ENCODE results near the gene GADL1.

The GADL1 gene

GRCh38 chr3:30752970-30753369 is 141.5 kb downstream of the GADL1 start:
- DNase-seq: no peak

- DNase-seq: no peak
Observed at GRCh38 chr3:30752491-30752890, 142.0 kb downstream of the GADL1 start.

DNA sequence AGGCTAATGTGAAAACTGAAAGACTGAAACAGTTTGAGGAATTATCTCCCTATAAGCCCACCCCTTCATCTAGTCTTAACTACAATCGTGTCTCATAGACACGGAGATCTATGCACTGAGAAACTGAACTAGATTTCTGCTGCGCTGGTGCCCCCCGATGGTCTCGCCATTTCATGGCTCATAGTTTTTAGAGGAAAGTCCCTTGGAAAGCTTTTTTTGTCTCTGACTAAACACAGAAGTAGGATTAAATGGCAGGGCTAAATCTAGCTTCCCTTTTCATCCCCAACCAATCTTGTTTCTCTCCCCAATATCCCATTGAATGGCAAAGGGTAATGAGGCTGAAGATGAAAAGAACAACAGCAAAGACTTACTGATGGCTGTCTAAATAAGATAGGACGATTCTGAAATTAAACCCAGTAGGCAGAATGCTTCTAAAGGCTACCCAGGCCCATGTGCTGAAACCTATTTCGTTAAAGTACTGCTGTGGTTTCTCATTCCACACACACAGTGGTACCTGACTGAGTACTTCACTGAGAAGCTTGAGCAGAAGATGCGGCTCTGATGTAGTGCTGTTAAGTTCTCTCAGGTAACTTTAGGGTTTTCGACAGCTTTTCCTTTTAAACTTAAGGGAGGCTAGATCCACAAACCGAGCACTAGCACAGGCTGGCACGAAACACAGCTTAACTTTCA is 142.7 kb downstream of the GADL1 start:
- DNase-seq: no peak

- no peak for DNase-seq
Observed at GRCh38 chr3:30750967-30751366, 143.5 kb downstream of the GADL1 start.

- DNase-seq: no peak
Observed at GRCh38 chr3:30749230-30749629, 145.2 kb downstream of the GADL1 start.

DNA sequence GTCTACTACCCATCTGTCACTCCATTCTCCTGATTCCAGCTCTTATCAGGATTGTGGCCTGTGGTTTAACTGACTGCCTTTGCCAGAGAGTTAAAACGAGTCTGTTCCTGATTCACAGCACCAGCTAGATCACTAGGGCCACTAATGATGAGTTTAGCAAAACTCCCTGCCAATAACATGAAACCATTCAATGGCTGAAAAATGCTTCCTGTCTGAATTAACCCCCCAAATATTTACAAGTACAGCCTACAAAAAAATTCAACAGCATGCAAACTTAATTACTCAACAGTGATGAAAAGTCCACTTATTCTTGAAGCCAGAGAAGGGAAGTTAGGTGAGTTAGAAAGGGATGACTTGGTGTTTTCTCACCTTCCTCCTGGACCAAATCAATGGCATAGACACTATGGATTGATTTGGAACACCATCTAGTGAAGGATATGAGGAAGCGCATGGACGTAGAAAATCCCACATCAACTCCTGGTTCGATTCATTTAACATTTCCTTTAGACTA is 146.6 kb downstream of the GADL1 start:
- DNase-seq: no peak

- DNase-seq: no peak
Observed at GRCh38 chr3:30743641-30744317, 150.7 kb downstream of the GADL1 start.

DNA sequence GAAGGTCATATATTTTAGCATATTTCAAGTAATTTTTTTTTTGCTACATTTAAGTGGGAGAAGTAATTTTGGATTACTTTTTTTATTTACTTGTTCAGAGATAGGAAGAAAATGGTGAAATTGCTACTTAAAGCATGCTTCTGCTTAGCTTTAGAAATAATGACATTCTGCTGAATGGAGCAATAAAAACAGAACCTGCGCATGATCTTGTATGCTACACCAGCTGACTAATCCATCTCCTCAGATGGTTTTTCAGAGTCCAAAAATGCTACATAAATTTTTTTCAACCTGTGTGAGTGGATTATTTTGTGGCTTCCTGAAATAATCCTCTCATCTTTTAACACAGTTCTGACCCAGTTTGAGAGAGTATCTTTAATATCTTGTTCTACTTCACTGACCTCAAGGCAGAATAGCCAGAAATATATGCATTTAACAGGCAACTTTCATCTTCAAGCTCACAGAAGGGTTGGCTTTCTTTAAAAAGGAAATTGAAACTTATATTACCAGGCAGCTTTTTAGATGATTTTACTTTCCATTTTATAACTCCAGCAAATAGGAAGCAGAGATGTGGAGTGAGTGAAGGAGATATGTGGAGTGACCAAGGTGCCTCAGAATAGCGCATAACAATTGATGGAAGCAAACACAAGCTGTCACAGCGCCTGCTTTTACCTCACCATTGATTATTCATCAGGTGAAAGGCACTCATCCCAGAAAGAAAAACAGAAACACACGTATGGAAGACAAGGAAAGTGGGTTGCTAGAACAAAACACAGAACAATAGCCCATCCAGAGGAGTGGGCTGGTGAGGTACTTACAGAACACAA is 151.5 kb downstream of the GADL1 start:
- no peak for DNase-seq

DNA sequence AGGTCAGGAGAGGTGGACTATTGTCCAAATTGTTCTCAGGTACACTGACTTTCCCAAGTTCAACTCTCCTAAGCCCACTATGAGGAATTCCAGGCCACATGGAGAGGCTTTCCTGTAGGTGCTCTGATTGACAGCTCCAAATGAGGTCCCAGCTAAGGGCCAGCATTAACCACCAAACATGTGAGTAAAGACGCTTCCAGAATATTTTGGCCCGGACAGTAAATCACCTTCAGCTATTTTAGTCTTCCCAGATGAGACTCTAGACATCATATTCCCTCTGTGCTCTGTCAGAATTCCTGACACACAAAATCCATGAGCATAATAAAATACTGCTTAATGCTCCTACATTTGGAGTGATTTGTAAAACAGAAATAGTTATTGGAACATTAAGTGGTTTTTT is 152.6 kb downstream of the GADL1 start:
- DNase-seq: no peak

GRCh38 chr3:30738605-30739004 is 155.9 kb downstream of the GADL1 start:
- DNase-seq: no peak

DNA sequence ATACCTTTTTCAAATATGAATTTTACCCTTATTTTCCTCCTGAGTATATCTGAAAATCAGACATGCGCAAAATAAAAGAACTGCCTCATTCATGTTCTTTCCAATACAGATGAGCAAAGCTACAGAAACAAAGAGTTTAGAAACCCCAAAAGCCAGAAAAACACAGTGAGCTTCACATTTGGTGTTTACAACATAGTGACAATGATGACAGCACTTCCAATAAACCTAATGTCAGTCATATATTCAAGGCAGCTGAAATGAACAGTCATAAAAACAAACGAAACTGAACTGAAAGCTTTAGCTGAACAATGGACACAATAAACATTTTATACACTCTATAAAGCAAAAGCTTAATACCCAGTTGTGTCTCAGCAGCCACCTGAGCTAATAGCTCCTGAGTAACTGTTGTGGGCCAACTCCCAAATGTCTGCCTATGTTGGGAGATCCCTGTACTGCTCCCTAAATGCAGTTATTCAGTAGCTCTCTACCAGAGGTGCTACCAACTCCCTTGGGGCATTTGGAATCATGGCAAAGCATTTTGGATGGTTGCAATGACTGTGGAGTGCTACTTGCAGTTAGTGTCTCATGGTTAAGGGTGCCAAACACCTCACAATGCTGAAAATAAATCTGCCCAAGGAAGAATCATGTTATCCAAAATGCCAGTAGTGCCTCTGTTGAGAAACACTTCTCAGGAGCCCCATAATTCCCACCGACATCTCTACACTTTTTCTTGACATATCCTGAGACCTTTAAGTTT is 156.5 kb downstream of the GADL1 start:
- no peak for DNase-seq

- no peak for DNase-seq
Observed at GRCh38 chr3:30733696-30734095, 160.8 kb downstream of the GADL1 start.

- DNase-seq: no peak
Observed at GRCh38 chr3:30733209-30733608, 161.3 kb downstream of the GADL1 start.

- DNase-seq: no peak
Observed at GRCh38 chr3:30730967-30731366, 163.5 kb downstream of the GADL1 start.

DNA sequence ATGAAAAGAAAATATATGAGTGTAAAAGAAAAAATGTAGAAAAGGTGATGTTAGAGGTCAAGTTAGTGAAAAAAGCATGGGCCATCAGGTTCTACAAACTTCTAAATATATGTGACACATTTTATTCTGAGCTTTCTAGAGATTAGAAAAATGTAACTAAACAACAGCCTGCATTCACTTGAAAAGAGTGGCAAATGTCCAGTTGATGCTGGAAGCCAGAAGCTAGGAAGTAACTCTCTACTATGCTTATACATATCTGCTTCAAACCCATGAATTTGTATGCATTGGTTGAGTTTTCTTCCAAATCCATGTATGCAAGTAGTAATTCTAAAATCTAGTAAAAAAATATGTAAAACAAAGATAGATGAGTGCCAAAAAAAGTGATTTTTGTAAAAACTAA is 164.5 kb downstream of the GADL1 start:
- no peak for DNase-seq

DNA sequence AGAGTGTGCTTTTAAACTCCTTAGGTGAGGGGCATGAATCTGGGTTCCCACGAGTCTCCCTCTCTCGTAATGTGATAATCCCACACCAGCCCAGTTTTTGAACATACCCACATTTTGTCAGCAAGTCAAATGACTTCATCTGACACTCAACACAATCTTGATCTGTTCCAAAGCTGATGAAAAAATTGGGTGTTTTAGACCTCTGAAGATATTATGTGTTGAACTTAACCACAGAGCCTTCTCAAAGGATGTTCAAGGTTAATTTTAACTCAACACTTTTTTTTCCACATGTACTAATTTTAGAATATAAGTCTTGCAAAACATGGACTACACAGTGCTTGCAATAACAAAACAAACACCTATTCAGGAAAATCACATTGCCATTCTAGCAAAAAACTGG is 164.9 kb downstream of the GADL1 start:
- no peak for DNase-seq

GRCh38 chr3:30728143-30728542 is 166.3 kb downstream of the GADL1 start:
- DNase-seq: no peak

DNA sequence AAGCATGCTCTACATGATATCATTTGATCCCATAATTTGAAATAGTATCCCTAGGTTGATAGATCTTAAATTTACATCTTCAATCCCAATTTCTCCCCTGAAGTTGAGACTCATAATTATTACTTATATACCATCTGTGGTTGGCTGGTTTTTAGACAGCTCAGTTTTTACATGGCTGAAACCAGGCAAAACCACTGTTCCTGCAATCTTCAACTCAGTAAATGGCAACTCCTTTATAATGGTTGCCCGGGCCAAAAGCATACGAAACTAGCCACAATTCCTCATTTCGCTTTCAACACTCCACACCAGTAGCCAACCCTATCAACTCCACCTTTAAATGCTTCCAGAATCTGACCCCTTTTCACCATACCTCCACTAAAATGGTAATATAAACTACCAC is 169.6 kb downstream of the GADL1 start:
- no peak for DNase-seq

DNA sequence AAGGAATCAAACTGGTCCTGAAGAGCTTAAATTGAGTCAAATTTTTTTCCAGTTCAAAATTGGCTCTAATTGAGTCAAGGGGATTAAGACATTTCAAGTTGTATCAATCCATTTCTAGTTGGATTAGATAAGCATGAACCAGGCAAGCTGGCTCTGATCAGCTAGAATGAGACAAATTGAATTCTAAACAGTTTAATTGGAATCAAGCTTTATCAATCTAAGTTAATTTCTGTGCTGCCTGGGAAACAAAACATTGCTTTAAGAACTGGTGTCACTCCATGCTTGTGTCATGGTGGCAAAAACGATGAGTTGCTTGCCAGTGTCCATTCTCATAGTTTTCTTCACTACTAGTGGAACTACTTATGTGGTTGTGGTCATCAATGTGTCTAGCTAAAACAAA is 171.2 kb downstream of the GADL1 start:
- DNase-seq: no peak

GRCh38 chr3:30721314-30721634 is 173.2 kb downstream of the GADL1 start:
- DNase-seq: no peak

GRCh38 chr3:30720586-30721313 is 173.7 kb downstream of the GADL1 start:
- peak; percentile 6 for DNase-seq

- DNase-seq: no peak
Observed at GRCh38 chr3:30719536-30719935, 174.9 kb downstream of the GADL1 start.

Measured in amniotic stem cell (primary cell).